GM19043 (cell line): Measurements from ENCODE around the gene UBE2M.

Experiments
- ATAC-seq: cut with Tn5 transposase; IDR thresholded peaks from one replicate; pipeline ENCODE4 v1.9.1; 2021; ENCODE audit warnings: low read depth; ENCODE audit not compliant: unreplicated experiment

Gene UBE2M

DNA sequence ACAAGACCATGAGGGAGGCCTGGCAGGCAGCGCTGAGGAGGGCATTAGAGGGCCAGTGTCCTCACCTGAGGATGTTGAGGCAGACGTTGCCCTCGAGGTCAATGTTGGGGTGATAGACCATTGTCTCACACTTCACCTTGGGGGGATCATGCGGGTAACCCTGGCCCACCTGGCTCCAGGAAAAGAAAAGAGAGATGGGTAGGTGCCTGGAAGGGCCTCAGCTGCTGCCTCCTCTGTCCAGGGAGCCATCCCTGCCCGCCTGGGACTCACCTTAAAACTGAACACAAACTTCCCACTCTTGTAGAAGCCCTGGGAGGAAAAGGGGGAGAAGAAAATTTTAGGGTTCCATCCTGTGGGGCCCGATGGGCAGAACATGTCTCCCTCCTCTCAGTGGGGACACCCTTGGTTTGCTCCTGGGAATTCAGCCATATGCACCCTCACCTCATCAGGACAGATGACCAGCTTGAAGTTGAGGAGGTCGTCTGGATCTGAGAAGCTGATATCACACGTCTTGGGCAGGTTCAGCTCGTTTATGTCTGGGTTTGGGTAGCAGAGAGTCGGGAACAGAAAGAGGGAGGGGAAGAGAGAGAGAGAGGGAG is 1.7 kb downstream of the UBE2M start:
- no peak for ATAC-seq

DNA sequence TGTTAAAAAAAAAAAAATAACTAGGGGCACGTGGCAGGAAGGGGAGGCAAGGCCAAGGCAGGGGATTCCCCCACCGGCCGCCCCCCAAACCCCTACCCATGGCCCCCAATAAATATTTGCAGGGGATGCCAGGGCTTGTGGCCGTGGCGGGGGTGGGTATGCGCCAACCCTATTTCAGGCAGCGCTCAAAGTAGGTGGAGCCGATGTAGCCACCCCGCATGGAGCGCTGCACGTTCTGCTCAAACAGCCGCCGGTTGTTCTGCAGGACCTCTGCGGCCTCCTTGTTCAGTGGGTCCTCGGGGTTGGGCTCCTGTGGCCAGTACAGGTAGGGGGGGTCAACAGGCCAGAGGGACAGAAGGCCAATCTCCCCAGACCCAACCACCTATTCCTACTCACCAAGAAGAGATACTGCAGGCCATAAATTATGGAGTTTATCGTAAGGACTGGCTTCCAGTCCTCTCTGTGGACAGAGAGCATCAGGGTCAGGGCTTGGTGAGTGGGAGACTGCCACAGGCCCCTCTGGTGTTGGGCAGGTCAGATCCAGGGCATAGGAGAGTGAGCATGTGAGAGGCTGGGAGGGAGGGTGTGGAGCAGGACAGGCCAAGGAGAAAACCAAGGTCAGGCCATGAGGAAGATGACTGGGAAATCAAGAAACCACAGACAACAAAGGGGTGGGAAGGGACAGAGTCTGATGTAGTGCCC is 2.3 kb downstream of the UBE2M start:
- no peak for ATAC-seq

DNA sequence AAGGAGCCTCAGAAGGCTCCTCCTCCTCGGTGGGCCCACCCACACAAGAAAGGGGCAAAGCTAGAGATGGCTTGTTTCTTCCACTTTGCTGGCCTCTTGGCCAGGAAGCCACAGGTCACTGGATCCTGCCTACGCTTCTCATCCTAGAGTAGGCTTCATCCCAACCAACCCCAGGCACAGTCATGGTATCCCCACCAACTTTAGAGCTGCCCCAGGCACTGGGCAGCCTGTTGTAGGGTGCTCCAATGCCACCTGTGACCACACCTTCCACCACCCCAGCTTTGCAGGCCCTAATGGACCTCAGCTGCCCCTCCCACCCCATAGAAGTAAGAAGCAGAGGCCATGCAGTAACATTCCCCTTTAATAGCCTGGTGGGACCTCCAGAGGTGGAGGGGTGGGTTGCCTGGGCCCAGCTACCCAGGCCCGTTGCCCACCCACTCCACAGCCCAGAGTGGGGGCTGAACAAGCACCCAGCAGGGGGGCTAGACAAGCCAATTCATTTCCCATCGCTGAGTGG is 3.0 kb downstream of the UBE2M start:
- ATAC-seq = no peak

DNA sequence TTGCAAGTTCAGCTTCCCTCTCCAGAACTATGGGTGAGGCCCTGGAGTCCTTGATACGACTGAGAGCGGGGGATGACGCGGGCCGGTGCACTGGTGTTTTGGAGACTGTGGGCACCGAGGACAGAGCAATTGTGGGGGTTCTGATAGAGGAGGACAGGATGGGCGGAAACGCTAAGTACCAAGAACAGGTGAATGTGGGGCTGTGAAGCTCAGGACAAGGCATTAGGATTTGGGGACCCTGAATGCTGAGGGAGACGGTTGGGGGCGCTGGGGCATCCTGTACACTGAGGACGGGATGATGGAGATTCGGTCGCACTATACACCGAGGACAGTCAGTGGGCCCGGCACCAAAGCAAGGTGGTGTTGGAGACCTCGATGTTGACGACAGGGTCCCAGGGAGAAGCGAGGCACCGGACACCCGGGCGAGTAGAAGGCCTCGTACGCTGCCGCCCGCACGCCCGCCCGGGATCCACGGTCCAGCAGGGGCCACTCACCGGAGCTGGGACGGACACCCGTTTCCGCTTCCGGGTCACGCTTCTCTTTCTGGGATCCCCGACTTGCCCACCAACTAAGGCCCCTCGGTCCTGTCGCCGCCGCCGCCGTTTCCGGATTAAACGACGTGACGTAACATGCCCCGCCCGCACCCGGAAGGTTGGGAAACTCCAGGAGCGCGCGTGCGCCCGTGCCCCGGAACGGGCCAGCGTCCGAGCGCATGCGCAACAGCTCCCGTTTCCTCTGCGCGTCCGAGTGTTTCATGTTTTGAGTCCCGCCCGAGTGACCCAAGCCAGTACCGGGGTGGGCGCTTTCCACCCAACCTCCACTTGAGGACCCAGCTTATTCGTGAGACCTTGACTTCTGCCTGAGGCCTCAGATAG is 3.7 kb downstream of the UBE2M start, which contains the start of gene CHMP2A:
CHMP2A (minus strand) TSS at position 612 of the 875 bp plus-strand sequence. CDS start 893 bp downstream, outside the sequence.
- ATAC-seq = no peak

DNA sequence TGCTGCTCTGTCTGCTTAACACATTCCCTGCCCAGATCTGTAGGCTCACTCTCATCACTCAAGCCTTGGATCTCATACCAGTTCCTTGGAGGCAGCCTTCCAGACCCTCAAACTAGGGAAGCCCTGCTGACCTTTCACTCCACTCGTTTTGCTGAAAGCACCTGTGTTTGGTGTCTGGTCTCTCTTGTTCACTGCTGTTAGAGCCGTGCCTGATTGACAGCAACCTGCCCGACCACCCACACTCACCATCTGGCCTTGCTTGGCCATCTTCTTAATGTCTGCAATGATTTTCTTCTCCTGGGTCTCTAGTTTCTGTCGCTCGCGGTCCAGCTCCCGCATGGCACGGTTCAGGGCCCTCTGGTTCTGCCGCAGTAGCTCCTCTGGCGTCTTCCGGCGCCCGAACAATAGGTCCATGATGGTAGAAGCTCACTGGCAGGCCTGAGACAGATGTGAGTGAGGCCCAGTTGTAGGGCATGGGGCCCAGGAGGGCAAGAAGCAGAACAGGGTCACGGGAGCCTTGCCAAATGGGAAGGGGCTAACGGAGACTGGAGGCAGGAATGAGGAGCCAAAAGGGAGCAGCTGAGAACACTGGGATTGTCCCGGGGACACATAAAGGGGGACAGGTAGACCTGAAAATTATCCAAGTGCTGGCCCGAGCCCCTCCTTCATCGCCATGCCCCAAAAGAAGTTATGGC is 4.5 kb downstream of the UBE2M start:
- ATAC-seq = no peak

DNA sequence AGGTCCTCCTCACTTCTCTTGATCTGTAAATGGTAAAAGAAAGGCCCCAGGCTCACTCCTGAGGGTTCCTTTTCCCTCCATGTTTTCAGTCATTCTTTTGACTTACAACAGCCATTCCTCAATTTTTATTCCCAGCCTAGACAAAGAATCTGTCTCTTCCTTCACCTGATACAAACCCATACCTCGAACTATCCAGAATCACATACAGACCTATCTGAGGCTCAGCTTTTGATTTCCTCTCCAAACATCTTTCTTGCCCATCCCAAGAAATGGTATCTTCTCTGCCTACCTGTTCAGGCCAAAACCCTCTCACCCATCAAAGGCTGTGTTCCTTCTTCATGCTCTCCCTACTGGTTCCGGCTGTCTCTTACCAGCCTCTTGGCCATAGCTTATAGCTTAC is 5.8 kb downstream of the UBE2M start:
- no peak for ATAC-seq

DNA sequence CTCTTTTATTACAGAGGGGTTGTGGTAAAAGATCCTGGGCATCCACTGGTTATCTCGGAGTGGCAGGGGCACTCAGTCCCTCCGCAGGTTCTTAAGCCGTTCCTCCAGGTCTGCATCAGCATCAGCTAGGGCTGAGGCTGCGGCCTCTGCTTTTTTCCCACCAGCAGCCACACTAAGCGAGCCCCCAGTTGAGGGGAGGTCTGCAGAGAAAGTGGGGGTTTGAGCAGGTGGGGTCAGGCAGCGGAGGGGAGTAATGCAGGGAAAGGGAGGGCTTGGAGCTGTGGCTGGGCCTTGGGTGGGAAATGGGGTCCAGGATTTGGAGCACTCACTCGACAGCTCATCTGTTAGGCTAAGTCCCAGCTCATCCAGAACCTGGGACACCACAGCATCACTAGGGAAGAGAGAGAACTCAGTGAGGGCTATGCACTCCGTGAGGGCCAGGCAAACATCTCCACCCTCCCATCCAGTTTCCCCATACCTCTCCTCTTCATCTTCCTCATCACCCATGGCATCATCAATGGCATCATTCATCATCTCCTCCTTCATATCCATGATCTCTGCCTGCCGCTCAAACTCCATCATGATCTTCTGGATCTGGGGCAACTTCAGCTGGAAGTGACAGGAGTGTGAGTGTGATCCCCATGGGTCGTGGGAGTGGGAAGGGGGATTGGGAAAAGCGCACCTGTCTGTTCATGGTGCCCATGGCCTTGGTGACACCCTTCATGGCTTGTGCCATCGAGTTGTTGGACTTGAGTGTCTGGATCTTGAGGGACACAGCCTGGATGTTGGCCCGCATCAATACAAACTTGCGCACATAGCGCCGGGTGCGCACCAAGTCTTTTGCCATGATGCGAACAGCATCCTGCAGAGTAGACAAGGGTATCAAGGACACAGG is 6.6 kb downstream of the UBE2M start:
- ATAC-seq = no peak

DNA sequence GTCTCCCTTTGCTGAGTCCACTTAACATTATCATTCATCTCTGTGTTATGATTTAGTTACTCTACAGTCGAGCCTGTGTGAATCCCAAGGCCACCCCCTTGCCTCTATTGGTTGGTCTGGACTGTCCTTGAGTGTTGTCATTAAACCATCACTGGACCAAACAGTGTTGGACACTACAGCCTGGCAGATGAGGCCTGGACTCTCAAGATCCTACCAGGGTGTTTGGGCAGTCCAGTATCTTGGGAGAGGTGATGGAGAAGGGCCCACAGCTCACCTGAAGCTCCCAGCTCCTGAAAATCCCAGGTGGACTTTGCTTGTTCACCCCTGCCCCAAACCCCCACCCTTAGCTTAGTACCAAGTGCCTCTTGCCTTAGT is 7.3 kb downstream of the UBE2M start:
- ATAC-seq = no peak

DNA sequence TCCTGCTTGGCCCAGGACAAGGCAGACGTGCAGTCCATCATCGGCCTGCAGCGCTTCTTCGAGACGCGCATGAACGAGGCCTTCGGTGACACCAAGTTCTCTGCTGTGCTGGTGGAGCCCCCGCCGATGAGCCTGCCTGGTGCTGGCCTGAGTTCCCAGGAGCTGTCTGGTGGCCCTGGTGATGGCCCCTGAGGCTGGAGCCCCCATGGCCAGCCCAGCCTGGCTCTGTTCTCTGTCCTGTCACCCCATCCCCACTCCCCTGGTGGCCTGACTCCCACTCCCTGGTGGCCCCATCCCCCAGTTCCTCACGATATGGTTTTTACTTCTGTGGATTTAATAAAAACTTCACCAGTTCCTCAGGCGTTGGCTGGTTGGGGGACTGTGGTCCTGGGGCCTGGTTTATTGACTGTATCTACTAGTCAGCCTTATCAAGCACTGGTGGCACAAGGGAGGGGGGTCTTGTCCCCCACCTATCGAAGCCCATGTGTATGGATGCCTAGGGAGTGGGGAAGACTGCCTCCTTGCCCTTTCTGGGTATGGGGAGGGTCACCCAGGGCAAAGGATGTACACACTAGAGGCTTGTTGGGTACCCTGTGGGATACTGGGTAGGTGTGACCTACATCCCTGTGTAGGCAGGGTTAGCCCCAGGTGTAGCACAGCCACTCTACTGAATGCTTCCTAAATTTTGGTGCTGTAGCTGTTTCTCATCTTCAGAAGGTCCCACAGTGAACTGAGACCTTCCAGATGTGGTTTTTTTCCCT is 7.9 kb downstream of the UBE2M start:
- no peak for ATAC-seq

DNA sequence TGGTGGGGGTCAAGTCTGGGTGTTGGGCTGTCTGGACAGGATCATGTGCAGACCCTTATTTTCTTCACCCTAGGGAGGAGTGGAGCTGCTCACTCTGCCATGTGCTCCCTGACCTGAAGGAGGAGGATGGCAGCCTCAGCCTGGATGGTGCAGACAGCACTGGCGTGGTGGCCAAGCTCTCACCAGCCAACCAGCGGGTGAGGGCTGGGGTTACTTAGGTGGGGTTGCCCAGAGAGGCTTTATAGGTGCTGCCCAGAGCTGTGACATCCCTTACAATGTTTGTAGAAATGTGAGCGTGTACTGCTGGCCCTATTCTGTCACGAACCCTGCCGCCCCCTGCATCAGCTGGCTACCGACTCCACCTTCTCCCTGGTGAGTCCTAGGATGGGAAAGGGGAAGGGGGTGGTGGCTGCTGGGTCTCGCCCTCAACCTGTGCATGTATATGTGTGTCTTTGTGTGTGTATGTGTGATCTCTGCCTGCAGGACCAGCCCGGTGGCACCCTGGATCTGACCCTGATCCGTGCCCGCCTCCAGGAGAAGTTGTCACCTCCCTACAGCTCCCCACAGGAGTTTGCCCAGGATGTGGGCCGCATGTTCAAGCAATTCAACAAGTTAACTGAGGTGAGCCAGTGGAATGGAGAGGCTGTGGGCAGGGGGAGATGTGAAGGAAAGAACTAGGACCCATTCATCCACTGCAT is 8.6 kb downstream of the UBE2M start:
- ATAC-seq = no peak

DNA sequence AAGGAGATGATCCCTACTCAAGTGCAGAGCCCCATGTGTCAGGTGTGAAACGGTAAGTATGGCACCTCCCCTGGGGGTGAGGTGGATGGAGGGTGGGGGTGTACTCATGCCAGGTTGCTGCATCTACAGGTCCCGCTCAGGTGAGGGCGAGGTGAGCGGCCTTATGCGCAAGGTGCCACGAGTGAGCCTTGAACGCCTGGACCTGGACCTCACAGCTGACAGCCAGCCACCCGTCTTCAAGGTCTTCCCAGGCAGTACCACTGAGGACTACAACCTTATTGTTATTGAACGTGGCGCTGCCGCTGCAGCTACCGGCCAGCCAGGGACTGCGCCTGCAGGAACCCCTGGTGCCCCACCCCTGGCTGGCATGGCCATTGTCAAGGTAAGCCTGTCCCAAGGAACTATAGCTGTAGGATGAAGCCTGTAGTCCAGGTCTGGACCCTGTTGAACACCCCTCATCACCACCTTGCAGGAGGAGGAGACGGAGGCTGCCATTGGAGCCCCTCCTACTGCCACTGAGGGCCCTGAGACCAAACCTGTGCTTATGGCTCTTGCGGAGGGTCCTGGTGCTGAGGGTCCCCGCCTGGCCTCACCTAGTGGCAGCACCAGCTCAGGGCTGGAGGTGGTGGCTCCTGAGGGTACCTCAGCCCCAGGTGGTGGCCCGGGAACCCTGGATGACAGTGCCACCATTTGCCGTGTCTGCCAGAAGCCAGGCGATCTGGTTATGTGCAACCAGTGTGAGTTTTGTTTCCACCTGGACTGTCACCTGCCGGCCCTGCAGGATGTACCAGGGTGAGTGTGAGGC is 9.3 kb downstream of the UBE2M start:
- no peak for ATAC-seq

DNA sequence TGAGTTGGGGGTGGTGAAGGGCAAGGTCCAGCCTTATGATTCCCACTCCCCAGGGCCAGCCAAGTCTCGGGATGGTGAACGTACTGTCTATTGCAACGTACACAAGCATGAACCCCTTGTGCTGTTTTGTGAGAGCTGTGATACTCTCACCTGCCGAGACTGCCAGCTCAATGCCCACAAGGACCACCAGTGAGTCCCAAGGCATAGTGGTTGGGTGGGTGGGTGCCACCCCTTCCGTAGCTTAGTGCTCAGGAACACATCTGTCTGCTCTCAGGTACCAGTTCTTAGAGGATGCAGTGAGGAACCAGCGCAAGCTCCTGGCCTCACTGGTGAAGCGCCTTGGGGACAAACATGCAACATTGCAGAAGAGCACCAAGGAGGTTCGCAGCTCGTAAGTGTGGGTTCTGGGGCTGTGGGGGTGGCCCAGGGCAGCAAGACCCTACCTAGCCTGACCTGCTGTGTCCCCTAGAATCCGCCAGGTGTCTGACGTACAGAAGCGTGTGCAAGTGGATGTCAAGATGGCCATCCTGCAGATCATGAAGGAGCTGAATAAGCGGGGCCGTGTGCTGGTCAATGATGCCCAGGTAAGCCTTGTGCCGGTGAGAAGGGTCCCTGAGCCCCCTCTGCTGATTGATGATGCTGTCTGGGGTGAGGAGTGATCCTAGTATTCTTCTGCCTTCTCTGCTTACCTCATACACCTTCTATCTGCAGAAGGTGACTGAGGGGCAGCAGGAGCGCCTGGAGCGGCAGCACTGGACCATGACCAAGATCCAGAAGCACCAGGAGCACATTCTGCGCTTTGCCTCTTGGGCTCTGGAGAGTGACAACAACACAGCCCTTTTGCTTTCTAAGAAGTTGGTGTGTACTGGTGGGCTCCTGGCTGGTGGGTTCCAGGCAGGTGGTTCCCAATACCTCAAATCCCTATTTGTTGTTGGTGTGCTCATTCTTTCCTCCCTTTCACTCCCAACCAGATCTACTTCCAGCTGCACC is 10.8 kb downstream of the UBE2M start:
- no peak for ATAC-seq

DNA sequence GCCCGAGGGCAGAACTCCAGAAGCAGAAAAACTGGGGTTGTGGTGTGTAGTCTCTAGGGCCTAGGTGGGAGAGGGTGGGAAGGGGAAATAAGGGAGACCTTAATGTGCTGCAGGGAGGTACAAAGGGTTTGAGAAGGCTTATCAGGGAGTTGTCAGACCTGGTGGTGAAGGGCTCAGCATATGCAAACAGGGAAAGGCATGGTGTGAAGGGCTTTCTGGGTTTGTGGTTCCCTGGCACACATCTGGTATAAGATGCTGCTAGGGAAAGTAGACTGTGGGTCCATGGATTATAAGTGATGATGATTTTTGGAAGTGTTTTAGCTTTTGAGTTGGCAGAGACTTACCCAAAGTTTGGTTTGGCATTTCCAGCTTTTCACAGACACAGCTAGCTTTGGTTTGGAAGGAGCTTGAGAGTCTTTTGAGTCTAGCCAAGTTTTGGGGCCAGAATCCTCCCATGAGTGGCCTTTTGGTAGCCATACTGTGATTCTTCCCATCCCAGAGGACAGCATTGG is 12.3 kb downstream of the UBE2M start:
- no peak for ATAC-seq

DNA sequence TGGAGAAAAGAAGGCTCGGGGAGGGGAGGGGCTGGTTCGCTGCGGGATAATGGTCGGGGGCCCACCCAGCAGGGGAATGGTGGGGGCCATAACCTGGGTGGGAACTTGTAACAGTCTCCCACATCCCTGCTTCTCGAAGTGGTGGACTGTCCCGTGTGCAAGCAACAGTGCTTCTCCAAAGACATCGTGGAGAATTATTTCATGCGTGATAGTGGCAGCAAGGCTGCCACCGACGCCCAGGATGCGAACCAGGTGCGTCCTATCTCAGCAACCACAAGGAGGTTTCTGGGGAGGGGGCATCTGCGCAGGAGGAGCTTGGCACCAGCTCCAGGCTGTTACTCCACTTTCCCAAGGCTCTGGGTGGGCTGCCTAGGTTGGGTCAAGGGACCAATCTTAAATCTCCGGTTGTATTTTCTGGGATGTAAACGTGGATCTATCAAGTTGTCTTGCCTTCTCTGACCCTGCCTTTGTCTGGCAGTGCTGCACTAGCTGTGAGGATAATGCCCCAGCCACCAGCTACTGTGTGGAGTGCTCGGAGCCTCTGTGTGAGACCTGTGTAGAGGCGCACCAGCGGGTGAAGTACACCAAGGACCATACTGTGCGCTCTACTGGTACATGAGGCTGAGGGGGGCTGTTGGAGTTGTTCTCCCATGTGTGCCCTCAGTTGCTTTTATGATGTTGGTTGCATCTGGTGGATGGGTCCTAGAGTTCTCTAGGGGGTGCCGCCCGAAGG is 13.0 kb downstream of the UBE2M start:
- ATAC-seq = no peak

DNA sequence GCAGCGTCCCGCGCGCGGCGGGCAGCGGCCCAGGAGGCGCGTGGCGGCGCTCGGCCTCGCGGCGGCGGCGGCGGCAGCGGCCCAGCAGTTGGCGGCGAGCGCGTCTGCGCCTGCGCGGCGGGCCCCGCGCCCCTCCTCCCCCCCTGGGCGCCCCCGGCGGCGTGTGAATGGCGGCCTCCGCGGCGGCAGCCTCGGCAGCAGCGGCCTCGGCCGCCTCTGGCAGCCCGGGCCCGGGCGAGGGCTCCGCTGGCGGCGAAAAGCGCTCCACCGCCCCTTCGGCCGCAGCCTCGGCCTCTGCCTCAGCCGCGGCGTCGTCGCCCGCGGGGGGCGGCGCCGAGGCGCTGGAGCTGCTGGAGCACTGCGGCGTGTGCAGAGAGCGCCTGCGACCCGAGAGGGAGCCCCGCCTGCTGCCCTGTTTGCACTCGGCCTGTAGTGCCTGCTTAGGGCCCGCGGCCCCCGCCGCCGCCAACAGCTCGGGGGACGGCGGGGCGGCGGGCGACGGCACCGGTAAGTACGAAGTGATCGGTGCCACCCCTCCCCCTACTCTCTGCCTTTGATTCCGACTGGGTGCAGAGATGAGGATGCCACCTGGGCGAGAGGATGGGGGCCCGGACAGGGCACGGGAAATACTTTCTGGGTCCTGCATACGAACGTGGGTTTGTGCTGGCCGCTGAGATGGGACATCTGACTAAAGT is 13.7 kb downstream of the UBE2M start:
- ATAC-seq = peak; percentile 29
